Loucy (cell line): Measurements from ENCODE around the gene CCDC33.

Experiments used
- H2AFZ ChIP-seq: fragments of 200-600 bp; sonication (generic); 2 replicates; pipeline ENCODE4 v1.6.0; 2016; ENCODE audit warnings: antibody characterized with exemption, mild to moderate bottlenecking, low read length, moderate library complexity
- H3F3A ChIP-seq: fragments of 200-600 bp; 2 replicates; pipeline ENCODE4 v1.6.0; 2016; ENCODE audit warnings: antibody characterized with exemption, low read depth, mild to moderate bottlenecking
- H3K27me3 ChIP-seq: fragments of 200-600 bp; sonication (generic); 2 replicates; pipeline ENCODE4 v1.6.1; 2014; ENCODE audit warnings: low read length, mild to moderate bottlenecking; ENCODE audit not compliant: insufficient read depth, poor library complexity, severe bottlenecking
- H3K36me3 ChIP-seq: fragments of 200-600 bp; sonication (generic); 2 replicates; pipeline ENCODE4 v1.6.1; 2016; ENCODE audit warnings: low read length; ENCODE audit not compliant: insufficient read depth
- H3K4me1 ChIP-seq: fragments of 200-600 bp; sonication (generic); 2 replicates; pipeline ENCODE4 v1.5.1; 2014; ENCODE audit warnings: low read length, mild to moderate bottlenecking; ENCODE audit not compliant: insufficient read depth, poor library complexity, severe bottlenecking
- H3K4me2 ChIP-seq: fragments of 200-600 bp; sonication (generic); 2 replicates; pipeline ENCODE4 v1.6.0; 2014; ENCODE audit warnings: antibody characterized with exemption, low read length, low read depth, mild to moderate bottlenecking; ENCODE audit not compliant: poor library complexity, severe bottlenecking
- H3K4me3 ChIP-seq: fragments of 200-600 bp; sonication (generic); 2 replicates; pipeline ENCODE4 v1.5.1; 2014; ENCODE audit warnings: low read length, mild to moderate bottlenecking, mixed read lengths; ENCODE audit not compliant: poor library complexity, severe bottlenecking
- H3K79me2 ChIP-seq: fragments of 200-600 bp; sonication (generic); 2 replicates; pipeline ENCODE4 v1.6.1; 2014; ENCODE audit warnings: low read length; ENCODE audit not compliant: insufficient read depth
- H3K9ac ChIP-seq: fragments of 200-600 bp; sonication (generic); 2 replicates; pipeline ENCODE4 v1.6.0; 2014; ENCODE audit warnings: mild to moderate bottlenecking, low read depth, low read length, moderate library complexity; ENCODE audit not compliant: poor library complexity, severe bottlenecking
- H3K9me2 ChIP-seq: fragments of 200-600 bp; sonication (generic); replicated peaks from 2 replicates; pipeline ENCODE4 v1.6.1; 2016; ENCODE audit warnings: low read depth, low read length, mixed read lengths
- H3K9me3 ChIP-seq: fragments of 200-600 bp; sonication (generic); 2 replicates; pipeline ENCODE4 v1.6.1; 2014; ENCODE audit warnings: mild to moderate bottlenecking, antibody characterized with exemption, low read length, low read depth; ENCODE audit not compliant: insufficient read depth
- H4K20me1 ChIP-seq: fragments of 200-600 bp; sonication (generic); 2 replicates; pipeline ENCODE4 v1.6.0; 2014; ENCODE audit warnings: antibody characterized with exemption, low read length, mild to moderate bottlenecking; ENCODE audit not compliant: insufficient read depth, poor library complexity, severe bottlenecking
- EZH2phosphoT487 ChIP-seq: fragments of 200-600 bp; IDR thresholded peaks from 2 replicates; pipeline ENCODE4 v1.6.1; 2018; ENCODE audit warnings: antibody characterized with exemption, mild to moderate bottlenecking, moderate library complexity, borderline replicate concordance
- TF ChIP-seq, protein P1 (sequence below): fragments of 200-600 bp; sonication (generic); conservative IDR thresholded peaks from 2 replicates; pipeline ENCODE4 v1.5.1; 2014; ENCODE audit warnings: mild to moderate bottlenecking, antibody characterized with exemption, low read length

CCDC33 gene

DNA sequence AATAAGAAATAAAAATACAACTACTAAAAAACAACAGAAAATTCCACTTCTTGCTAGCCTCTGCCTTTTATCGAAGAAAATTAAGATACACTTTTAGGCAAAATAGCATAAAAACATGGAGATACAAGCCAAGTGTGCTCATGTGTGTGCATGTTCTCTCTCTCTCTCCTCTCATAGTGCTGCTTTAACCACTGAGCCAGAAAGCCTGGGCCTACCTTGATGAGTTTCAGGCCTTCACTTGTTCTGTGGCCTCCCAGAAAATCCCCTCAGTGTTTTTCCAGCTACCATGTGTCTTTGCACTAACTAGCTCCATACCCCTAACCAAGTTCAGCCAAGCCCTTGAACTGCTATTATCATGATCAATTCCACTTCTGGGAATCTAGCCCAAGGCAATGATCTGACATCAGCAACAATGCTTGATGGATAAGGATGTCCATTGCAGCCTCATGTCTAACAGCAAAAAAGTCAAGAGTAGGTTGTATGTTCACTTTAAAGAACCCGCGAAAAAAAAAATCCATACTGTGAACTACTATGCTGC lies 113.2 kb downstream of the CCDC33 start:
- no peaks in the 10 kb centered on the region for H3K27me3 ChIP-seq
- no peaks in the 10 kb centered on the region for H4K20me1 ChIP-seq
- H3F3A ChIP-seq: no peaks in the 10 kb centered on the region
- no peaks in the 10 kb centered on the region for H3K9me2 ChIP-seq
- H3K36me3 ChIP-seq: no peaks in the 10 kb centered on the region
- H2AFZ ChIP-seq: no peak overlapping the region
- H3K4me2 ChIP-seq: no peak overlapping the region
- H3K4me1 ChIP-seq: no peaks in the 10 kb centered on the region
- H3K4me3 ChIP-seq: no peak overlapping the region
- no peak overlapping the region for H3K9ac ChIP-seq
- H3K79me2 ChIP-seq: no peaks in the 10 kb centered on the region
- H3K9me3 ChIP-seq: no peaks in the 10 kb centered on the region
- TF ChIP-seq, protein P1, sequence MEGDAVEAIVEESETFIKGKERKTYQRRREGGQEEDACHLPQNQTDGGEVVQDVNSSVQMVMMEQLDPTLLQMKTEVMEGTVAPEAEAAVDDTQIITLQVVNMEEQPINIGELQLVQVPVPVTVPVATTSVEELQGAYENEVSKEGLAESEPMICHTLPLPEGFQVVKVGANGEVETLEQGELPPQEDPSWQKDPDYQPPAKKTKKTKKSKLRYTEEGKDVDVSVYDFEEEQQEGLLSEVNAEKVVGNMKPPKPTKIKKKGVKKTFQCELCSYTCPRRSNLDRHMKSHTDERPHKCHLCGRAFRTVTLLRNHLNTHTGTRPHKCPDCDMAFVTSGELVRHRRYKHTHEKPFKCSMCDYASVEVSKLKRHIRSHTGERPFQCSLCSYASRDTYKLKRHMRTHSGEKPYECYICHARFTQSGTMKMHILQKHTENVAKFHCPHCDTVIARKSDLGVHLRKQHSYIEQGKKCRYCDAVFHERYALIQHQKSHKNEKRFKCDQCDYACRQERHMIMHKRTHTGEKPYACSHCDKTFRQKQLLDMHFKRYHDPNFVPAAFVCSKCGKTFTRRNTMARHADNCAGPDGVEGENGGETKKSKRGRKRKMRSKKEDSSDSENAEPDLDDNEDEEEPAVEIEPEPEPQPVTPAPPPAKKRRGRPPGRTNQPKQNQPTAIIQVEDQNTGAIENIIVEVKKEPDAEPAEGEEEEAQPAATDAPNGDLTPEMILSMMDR: no peak
- TF ChIP-seq EZH2phosphoT487: no peak

DNA sequence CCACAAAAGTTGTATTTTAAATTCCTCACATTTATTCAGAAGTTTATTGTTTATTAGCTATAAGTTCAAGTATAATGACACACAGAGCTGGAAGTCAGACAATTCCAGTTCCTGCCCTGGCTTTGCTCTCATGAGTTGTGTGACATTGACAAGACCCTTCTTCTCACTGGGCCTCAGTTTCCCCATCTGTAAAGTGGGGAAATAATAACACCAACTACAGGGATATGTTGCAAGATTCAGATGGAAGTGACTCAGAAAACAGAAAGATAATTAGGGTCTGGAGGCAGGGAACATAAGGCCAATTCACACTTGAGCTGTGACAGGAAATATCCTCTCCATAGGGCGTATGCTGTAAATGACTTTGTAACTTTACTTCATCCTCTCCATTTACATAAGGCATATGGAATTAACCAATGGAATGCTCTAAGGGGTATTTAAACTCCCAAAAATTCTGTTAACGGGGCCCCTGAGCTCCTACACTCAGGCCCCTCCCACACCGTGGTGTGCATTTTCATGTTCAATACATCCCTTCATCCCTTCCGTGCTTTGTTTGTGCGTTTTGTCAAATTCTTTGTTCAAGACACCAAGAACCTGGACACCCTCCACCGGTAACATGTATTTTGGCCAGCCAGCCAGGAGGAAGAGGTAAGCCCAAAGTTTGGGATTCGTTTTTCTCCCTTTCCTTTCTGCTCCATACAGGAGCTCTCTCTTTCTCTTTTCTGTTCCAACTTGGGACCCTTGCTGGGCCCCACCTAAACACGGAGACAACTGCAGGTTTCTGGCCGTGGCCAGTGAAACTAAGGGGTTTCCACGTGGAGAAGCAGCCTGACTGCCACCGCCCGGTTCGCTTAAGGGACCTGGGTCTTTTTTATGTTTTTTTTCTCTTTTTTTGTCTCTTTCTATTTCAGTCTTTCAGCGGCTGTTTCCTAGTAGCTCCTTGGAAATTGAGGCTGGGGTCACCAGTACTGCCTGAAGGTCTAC lies 114.5 kb downstream of the CCDC33 start:
- H3K27me3 ChIP-seq: no peaks in the 10 kb centered on the region
- H3K36me3 ChIP-seq: no peaks in the 10 kb centered on the region
- TF ChIP-seq EZH2phosphoT487: no peak
- TF ChIP-seq, protein P1: no peak
- H3K4me2 ChIP-seq: no peak overlapping the region
- no peaks in the 10 kb centered on the region for H4K20me1 ChIP-seq
- no peak overlapping the region for H3K9ac ChIP-seq
- no peaks in the 10 kb centered on the region for H3K9me2 ChIP-seq
- H3K4me1 ChIP-seq: no peaks in the 10 kb centered on the region
- H2AFZ ChIP-seq: no peak overlapping the region
- H3K9me3 ChIP-seq: no peaks in the 10 kb centered on the region
- H3F3A ChIP-seq: no peaks in the 10 kb centered on the region
- H3K79me2 ChIP-seq: no peaks in the 10 kb centered on the region
- no peak overlapping the region for H3K4me3 ChIP-seq

DNA sequence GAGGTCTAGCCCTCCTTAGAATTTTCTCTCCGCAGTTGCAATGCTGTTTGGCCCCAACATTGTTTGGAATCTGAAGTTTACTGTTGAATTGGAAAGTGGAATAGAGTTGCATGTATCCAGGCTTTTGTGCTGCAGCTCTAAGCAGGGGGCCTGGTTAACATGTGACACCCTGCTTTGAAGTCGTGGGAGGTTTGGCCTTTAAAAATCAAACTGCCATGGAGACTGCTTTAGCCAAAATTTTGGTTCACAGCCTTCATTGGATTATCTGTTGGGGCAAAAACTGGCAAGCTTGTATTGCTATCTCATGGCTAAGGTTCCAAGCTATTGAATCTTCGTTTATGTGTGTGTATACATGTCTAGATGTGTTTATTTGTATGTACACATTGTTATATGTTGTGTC lies 115.5 kb downstream of the CCDC33 start:
- H3K9me3 ChIP-seq: no peaks in the 10 kb centered on the region
- no peak overlapping the region for H3K4me2 ChIP-seq
- no peaks in the 10 kb centered on the region for H3K9me2 ChIP-seq
- no peak overlapping the region for H2AFZ ChIP-seq
- no peak overlapping the region for H3K9ac ChIP-seq
- TF ChIP-seq, protein P1: no peak
- TF ChIP-seq EZH2phosphoT487: no peak
- H3K4me1 ChIP-seq: no peaks in the 10 kb centered on the region
- no peaks in the 10 kb centered on the region for H3F3A ChIP-seq
- no peak overlapping the region for H3K4me3 ChIP-seq
- no peaks in the 10 kb centered on the region for H3K36me3 ChIP-seq
- H3K79me2 ChIP-seq: no peaks in the 10 kb centered on the region
- no peaks in the 10 kb centered on the region for H4K20me1 ChIP-seq
- H3K27me3 ChIP-seq: no peaks in the 10 kb centered on the region
